Measurements from ENCODE around the gene MEGF8. TPM values are rescaled to one million over a fixed set of nuclear protein-coding genes. Genes with fewer than 3 reads are reported as not detected.
A peak's percentile ranks its signal among the peaks of the same experiment; 100 is the strongest.

MEGF8 gene
- total and polyA plus RNA-seq, 9 of the 15 experiments (the other 6 are each of a cell fraction or from before 2014, with no cell fraction given): 0.28 to 13.1 (median 3.0) TPM

DNA sequence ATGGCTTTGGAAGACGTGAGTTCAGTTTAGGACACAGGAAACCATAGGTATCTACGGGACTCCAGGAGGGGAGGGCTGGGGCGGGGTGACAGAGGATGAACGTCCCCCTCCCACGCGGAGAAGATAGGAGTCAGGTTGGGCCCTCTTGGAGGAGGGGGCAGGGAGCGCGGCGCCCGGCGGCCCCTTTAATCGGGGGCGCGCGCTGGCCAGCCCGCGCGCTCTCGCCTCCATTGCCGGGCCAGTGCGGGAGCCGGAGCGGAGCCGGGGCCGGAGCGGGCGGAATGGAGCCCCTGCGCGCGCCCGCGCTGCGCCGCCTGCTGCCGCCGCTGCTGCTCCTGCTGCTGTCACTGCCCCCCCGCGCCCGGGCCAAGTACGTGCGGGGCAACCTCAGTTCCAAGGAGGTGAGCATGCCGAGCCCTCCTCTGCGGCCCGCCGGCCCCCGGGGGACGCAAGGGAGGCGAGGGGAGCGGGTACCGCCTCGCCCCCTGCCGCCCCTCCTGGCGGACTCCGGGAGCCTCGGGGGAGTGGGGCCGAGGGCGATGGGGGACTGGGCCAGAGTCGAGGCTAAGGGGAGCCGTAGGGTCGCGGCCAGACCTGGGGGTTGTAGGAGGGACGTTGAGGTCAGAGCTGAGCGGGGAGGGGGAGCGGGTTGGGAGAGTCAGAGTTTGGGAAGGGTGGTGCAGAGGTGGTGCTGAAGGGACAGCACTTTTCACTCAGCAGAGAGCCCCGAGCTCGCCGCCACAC is 12.2 kb upstream of the MEGF8 start, which contains the start of gene TMEM145 (continued):
- TF ChIP-seq YBX1 (IDR thresholded peaks at IDR 0.05): no peak
- TF ChIP-seq ZNF263 (CRISPR knock-in tag; IDR thresholded peaks at IDR 0.05; ENCODE audit: borderline replicate concordance): 0 out of 2 replicates have a peak, but pooled peaks have one; percentile 41
- peak; percentile 73 for TF ChIP-seq SAP30 (IDR thresholded peaks at IDR 0.05; ENCODE audit: borderline replicate concordance, insufficient read depth, low read depth, low read length, poor library complexity, severe bottlenecking)
- TF ChIP-seq NCOR1 (IDR thresholded peaks at IDR 0.05): no peak
- no peak for TF ChIP-seq RUNX1 (IDR thresholded peaks at IDR 0.05; ENCODE audit: low read depth)
- TF ChIP-seq MEF2D (tag; conservative IDR thresholded peaks at IDR 0.05; ENCODE audit: low read depth): no peak
- no peak for TF ChIP-seq ZNF445 (CRISPR knock-in tag; IDR thresholded peaks at IDR 0.05; ENCODE audit: low read depth)
- TF ChIP-seq ZNF3 (CRISPR knock-in tag; IDR thresholded peaks at IDR 0.05): no peak
- no peak for TF ChIP-seq ZNF408 (CRISPR knock-in tag; IDR thresholded peaks at IDR 0.05; ENCODE audit: low read depth)
- peak; percentile 11; the same call in 1 of the 2 replicates for TF ChIP-seq ZBTB40 (IDR thresholded peaks at IDR 0.05)
- TF ChIP-seq ZBTB40 (CRISPR knock-in tag; IDR thresholded peaks at IDR 0.05): no peak
- TF ChIP-seq AFF1 (IDR thresholded peaks at IDR 0.05; ENCODE audit: low read depth in 1 of 2, partially characterized antibody in 2 of 2): peak in 1 of 2 experiments; percentile 81
- no peak for TF ChIP-seq PHF8 (IDR thresholded peaks at IDR 0.05; ENCODE audit: borderline replicate concordance, low read length)

Data from K562 (cell line).